Stromal cell of bone marrow (primary cell): Measurements from ENCODE around the gene SMAD6.
"Not testable (repeated sequence)": the region's sequence is repeated elsewhere in the genome, so short reads cannot be mapped to it uniquely, and the experiment has no call there.

Experiments
- DNase-seq: peaks from one replicate; pipeline ENCODE4 v3.0.0-alpha.2; 2012; ENCODE audit warnings: low read depth

Gene SMAD6

GRCh38 chr15:66825139-66825538, 123.1 kb downstream of the SMAD6 start:
- no peak for DNase-seq

DNA sequence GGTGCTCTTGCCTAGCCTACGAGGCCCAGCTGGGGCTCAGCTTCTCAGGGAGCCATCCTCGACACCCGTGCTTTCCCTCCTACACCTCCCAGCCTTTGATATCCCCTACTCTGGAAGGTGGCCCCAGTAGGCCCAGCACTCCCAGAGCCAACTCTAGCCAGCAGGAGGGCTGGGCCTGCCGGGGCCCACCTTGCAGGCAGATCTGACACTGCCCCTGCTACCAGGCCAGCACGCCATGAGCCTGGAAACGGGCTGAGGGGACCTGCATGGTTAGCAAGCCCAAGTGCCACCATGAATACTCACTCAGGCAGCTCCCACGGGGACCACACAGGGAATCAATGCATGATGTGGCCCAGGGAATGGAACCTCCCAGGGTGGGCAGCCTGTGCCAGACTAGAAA, 123.7 kb downstream of the SMAD6 start:
- DNase-seq = no peak

GRCh38 chr15:66826507-66826906, 124.5 kb downstream of the SMAD6 start:
- no peak for DNase-seq

DNA sequence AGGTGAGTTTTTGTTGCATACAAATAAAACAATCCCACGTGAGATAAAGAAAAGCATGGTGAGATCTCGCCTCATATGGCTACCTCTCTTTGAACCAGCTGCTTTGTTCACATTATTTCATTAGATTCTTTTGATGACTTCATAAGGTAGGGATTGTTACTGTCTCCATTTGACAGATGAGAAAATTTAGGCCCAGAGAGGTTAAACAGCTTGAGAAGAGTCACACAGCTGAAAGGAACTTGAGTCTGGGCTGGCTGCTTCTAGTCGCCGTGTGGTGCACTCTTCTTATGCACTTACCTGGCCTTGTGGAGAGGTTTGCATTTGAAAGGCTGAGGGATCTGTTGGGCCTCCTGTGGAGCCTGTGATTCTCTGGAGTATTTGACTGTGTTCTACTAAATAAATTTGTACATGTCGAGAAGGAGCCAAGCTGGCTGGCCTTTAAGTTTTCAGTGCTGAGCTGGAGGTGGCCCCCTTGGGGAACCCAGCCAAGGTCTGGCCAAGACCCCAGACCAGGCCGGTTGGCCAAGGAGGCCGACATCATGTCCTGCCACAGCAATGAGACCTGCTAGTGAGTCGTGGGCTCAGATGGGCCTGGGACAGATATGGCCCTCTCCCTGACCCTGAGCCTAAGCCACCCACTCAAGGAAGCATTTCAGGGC, 125.1 kb downstream of the SMAD6 start:
- no peak for DNase-seq

- DNase-seq = no peak
Measured at GRCh38 chr15:66827698-66828055, 125.6 kb downstream of the SMAD6 start.

DNA sequence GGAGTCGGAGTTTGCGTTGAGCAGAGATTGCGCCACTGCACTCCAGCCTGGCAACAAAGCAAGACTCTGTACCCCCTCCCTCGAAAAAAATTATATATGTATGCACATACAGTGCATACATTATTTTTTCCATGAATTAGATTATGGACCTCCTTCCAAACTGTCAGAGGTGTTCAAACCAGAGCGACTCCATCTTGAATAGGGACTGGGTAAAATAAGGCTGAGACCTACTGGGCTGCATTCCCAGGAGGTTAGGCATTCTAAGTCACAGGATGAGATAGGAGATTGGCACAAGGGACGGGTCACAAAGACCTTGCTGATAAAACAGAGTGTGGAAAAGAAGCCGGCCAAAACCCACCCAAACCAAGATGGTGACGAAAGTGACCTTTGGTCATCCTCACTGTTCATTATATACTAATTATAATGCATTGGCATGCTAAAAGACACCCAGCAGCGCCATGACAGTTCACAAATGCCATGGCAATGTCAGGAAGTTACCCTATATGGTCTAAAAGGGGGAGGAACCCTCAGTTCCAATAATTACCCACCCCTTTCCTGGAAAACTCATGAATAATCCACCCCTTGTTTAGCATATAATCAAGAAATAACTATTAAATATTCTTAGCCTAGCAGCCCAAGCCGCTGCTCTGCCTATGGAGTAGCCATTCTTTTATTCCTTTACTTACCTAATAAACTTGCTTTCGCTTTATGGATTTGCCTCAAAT, 126.9 kb downstream of the SMAD6 start:
- not testable (repeated sequence) for DNase-seq

DNA sequence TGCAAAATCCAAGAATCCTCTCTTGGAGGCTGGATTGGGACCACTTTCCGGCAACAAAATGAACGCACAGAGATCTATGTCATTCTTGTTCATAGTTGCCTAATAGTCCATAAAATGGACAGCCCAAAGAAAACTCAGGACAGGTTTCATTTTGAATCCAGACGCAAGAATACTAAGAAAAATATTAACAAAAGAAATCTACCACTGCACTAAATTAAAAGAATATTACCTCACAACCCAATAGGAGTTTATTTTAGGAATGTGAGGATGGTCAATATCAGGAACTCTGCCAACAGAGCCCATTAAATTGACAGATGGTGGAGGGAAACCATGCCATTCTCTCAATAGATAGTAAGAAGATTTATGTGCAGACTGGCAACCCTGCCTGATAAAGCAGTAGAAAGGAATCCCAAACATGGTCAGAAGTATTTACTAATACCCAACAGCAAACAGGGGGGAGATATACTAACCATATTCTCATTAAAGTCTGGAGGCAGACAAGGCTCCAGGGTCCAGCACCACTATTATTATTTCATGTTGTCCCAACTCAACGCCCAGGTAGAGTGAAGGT, 127.6 kb downstream of the SMAD6 start:
- no peak for DNase-seq

DNA sequence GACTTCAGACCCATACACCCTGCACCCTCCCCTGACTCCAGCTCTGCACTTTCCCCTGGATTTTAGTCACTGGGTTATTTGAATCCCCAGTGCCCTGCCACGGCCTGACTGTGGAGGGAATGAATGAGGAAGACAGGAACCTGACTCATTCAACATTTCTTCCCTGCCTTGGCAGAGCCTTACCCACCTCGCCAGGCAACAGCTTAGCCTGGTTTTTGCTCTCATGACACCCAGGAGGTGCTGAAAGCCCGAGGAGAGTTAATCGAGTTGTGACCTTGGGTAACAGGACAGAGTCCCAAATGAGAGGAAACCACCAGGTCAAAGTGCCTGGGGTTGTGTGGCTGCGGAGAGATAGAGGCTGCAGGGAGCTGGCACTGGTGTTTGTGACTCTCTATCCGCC, 128.3 kb downstream of the SMAD6 start:
- DNase-seq = peak; percentile 82

GRCh38 chr15:66830823-66831222, 128.8 kb downstream of the SMAD6 start:
- DNase-seq = no peak

DNA sequence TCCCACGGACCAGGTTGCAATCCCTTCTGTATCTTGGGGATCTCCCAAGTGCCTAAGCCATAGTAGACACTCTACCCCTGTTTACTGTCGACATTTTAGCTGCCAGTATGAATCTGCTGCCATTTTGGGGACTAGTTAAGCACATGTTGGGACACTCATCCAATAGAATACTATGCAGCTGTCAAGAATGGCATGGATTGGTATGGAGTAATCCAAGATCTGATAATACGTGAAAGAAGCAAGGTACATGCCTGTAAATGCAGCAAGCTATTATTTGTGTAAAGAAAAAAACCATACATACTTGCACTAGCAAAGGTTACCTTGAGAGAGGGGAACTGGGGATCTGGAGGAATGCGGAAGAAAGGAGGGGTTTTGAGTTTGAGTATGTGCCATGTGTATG, 129.3 kb downstream of the SMAD6 start:
- no peak for DNase-seq

GRCh38 chr15:66831801-66832390, 129.9 kb downstream of the SMAD6 start:
- DNase-seq = no peak
